ENCODE results near the gene MEPCE.

Gene MEPCE

GRCh38 chr7:100456562-100456961, 26.9 kb downstream of the MEPCE start:
- H3K4me3 ChIP-seq (ENCODE audit: low read depth, low read length) = no peak overlapping the region

GRCh38 chr7:100457033-100457432, 27.4 kb downstream of the MEPCE start:
- H3K4me3 ChIP-seq (ENCODE audit: low read depth, low read length) = no peak overlapping the region

DNA sequence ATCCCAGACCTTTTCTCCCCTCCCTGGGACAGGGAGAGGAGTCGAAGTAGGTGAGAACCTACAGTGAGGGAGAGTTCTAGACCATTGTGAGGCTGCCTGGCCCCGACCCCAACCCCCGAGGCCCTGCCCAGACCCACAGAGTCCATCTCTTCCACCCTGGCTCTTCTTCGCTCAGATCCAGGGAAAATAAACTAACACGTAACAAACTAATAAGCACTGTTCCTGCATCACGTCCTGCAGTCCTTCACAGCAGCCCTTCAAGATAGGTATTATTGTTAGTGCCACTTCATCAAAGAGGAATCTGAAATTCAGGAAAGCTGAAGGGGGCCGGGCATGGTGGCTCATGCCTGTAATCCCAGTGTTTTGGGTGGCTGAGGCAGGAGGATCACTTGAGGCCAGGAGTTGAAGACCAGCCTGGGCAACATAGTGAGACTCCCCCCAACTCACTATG, 34.6 kb downstream of the MEPCE start, which contains the start of gene SPACDR:
Gene SPACDR, minus strand, starts transcription at position 51 of the 451 bp plus-strand sequence. CDS start 235 bp downstream, outside the sequence.
- no peak within 1 kb of the TSS for H3K4me3 ChIP-seq (ENCODE audit: low read depth, low read length)

DNA sequence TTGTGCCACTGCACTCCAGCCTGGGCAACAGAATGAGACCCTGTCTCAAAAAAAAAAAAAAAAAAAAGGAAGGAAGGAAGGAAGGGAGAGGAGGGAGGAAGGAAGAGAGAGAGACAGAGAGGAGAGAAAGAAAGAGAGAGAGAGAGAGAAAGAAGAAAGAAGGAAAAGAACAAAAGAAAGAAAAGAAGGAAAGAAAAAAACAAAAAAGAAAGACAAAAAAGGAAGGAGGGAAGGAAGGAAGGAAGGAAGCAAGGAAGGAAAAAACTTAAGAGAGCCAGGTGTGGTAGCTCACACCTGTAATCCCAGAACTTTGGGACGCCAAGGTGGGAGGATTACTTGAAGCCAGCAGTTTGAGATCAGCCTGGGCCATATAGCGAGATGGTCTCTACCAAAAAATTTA, 35.2 kb downstream of the MEPCE start:
- no peak overlapping the region for H3K4me3 ChIP-seq (ENCODE audit: low read depth, low read length)

- no peak overlapping the region for H3K4me3 ChIP-seq (ENCODE audit: low read depth, low read length)
Measured at GRCh38 chr7:100465299-100465698, 35.7 kb downstream of the MEPCE start.

DNA sequence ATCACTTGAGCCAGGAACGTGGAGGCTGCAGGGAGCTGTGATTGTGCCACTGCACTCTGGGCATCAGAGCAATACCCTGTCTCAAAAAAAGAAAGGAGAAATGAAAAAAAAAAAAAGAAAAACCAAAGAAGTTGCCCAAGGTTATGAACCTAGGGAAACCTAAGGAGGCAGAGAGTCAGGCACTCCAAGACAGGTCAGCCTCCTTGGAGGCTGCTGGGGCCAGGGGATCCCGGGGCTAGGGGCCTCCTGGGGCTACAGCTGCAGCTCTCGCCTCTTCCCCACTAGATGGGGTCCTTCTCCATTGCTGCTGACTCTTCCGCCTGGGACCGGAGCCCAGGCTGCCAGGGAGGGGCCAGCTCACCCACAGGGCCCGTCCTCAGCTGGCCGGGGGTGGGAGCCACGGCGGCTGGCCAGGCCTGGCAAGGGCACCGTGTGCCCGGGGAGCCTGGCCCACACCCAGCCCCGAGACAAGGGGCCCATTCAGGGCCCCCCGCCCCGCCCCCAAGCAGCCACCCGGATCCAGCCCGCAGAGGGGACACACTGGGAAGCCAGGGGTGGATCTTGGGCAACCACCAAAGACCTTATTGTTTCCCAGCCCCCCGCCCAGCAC, 36.2 kb downstream of the MEPCE start:
- no peak overlapping the region for H3K4me3 ChIP-seq (ENCODE audit: low read depth, low read length)

DNA sequence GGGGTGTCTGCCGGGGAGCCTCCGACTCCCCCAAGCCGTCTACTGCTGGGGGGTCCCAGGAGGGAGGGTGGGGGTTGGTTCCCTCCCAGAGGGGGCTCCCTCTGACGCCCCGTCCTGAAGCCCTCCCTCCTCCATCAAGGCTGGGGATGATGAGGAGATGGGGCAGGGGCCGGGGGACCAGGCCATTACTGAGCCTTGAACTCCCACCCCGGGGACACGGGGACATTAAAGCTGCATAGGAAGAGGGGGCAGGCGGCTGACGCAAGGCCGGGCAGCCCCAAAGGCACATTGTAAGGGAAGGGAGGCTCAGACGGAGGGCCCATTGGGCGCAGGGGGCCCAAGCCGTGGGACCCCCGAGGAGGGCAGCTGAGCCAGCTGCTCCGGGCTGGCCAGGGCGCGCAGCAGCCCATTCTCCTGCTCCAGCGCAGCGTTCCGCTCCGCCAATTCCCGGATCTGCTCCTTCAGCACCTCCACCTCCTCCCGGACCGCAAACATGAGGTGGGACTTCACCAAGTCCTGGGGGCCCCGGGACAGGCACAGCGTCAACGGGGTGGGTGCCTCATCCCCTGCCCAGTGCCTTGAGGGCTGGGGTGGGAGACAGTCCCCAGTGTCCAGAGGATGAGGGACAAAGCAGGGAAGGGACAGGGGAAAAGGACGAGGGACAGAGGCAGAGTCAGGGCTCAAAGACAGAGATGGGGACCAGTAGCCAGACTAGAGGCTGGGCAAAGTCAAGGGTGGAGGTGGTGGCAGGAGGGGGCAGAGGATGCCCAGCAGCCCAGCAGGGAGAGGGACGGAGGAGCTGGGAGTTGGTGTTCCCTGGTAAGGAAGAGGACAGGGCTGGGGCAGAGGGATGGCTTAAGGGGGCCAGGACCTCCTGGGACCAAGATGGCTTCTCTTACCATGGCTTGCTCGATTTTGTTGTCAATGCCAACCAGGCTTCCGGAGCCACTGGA, 37.3 kb downstream of the MEPCE start:
- no peak overlapping the region for H3K4me3 ChIP-seq (ENCODE audit: low read depth, low read length)

- H3K4me3 ChIP-seq (ENCODE audit: low read depth, low read length) = no peak overlapping the region
Measured at GRCh38 chr7:100467638-100468373, 38.2 kb downstream of the MEPCE start.

DNA sequence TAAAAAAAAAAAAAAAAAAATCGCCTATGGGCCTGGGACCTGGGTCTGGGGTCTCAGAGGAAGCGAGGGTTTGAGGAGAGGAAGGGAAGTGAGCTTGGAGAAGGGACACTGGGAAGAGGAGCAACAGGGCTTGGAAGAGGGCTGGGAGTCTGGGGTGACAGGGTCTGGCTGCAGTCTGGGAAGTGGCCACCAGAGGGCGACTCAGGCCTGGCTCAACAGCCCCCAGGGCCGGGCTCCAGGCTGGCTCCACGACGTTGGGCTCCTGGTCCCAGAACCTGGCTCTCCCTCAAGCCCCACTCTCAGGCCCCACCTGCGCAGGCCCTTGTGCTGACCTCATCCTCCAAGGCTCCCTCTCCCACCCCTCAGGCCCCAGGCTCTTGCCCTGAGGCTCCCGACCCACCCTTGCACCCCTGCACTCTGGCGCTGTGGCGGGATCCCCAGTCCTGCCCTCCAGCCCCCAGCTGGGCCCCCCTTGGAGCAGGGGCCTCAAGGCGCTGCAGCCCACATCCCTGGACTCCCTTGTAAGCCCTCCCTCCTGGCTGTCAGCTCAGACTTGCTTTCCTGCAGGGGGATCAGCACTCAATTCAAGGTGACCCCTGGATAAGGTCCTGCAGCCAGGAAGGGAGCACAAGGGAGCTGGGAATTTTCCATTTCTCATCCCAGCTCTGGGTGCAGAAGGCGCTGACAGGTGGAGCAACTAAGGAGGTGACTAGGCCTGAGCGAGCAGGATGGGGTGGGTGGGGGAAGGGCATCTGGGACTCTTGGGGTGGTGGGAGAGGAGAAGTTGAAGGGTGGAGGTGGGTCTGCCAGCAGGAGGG, 39.8 kb downstream of the MEPCE start:
- H3K4me3 ChIP-seq (ENCODE audit: low read depth, low read length) = no peak overlapping the region

DNA sequence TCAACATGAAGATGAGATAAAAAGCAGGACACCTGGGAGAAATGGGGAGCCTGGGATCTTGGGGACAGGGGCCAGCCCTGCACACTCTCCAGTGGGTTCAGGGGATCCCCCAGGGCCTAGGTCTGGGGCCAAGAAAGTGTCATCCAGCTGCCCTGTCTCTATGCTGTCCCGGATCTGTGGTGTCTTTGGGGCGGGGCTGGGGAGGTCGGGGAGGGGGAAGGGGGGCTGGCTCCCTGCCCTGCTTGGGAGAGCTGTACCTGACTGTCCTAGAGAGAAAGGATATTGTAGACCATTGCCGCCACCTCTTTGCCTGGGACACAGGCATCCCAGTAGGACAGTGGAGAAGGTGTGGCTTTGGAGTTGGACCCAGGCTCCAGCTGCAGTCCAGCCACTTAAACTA, 41.4 kb downstream of the MEPCE start:
- no peak overlapping the region for H3K4me3 ChIP-seq (ENCODE audit: low read depth, low read length)

DNA sequence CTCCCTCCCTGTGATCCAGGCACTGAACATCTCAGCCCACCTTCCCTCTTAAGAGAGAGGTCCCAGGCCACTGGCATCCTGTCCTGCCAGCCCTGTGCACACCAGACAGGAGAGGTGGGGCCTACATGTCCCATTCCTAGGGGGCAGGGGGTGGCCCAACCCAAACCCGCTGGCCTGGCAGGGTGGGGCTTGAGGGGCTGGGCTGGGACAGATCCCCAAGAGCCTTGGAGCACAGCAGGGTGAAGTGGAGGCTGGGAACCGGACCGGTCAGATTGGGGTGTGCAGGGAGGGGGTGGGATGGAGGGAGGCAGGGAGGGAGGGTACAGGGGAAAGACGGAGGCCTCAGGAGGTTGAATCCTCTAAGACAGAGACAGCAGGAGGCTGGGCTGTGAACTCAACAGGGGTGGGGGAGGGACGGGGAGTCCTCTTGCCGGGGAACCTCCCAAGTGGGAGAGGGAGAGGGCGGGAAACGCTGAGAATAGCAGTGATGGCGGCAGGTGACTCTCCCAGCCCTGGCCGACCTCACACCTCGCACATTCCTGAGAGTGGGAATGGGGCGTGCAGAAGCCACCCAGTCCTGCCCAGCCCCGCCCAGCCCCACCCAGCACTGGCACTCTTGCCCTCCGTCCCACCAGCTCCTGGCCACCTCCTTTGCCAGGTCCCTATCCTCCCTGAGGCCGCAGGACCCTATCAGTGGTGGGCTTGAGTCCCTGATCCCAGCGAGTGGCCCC, 42.7 kb downstream of the MEPCE start:
- no peak overlapping the region for H3K4me3 ChIP-seq (ENCODE audit: low read depth, low read length)

DNA sequence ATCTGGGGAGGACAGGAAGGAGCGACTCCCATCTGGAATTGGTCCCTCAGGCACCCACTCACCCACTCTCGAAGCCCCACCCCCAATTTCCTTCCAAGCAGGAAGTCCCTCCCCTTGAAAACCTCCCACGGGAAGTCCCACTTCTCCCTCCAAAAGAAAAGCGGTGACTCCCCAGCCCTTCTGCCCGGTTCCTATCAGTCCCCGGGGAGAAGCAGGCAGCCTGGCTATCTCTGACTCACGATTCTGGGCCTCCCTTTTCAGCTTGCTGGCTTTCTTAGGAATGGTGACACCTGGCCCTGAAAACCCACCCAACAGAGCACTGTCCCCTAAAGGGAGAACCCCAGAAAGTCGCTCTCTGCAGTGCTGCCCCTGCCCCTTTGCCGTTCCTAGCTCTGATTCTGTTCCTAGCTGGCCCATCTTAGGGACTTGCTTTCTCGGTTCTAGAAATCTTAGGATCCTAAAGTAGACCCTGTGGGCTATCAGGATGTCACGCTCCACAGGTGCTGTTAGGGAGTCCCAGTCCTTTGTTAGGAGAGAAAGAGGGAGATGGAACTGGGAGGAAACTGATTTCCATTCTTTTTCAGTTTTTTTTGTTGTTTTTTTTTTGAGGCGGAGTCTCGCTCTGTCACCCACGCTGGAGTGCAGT, 43.3 kb downstream of the MEPCE start:
- H3K4me3 ChIP-seq (ENCODE audit: low read depth, low read length) = no peak overlapping the region

- H3K4me3 ChIP-seq (ENCODE audit: low read depth, low read length) = no peak overlapping the region
Measured at GRCh38 chr7:100475549-100475948, 45.9 kb downstream of the MEPCE start.

- no peak overlapping the region for H3K4me3 ChIP-seq (ENCODE audit: low read depth, low read length)
Measured at GRCh38 chr7:100476101-100476780, 46.6 kb downstream of the MEPCE start.

GRCh38 chr7:100476903-100477870, 47.6 kb downstream of the MEPCE start:
- H3K4me3 ChIP-seq (ENCODE audit: low read depth, low read length) = no peak overlapping the region

- H3K4me3 ChIP-seq (ENCODE audit: low read depth, low read length) = peak overlapping the region; percentile 74
Measured at GRCh38 chr7:100477871-100478267, 48.2 kb downstream of the MEPCE start.

DNA sequence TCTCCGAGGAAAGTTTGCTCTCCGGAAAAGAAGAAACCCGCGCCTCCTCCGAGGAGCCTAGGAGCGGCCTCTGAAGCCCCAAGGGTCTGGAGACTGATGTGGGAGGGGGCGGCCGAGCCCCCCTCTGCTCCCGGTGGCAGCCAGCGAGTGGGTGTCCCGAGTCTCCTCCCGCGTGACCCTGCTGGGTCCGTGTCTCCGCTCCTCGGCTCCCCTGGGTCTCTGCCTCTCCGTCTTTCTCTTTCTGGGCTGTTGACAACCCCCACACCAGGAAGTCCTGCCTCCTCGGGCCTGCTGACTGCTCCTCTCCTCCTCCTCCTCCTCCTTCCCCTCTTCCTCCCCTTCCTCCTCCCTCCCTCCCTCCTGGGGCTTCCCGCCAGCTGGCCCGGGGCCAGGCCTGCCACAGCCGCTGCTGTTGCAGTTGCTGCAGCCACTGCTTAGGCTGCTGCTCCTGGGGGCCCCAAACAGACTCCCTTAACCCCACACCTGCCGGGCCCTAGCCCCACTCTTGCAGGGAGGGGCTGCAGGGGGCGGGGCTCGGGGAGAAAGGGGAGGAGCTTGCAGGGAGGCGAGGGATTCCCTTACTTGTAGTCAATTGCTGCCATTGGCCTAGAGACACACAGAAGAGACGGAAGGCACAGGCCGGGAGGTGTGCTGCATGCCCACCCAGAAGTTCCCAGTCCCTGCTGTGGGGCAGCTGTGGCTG, 49.5 kb downstream of the MEPCE start, which contains the start of gene TSC22D4:
Gene TSC22D4, minus strand, starts transcription at position 257 of the 703 bp plus-strand sequence. CDS start 1,176 bp downstream, outside the sequence.
- peak within 1 kb of the TSS; percentile 74 for H3K4me3 ChIP-seq (ENCODE audit: low read depth, low read length)
